22Rv1 (cell line): ENCODE data around the gene SNRNP70.
A peak's percentile ranks its signal among the peaks of the same experiment; 100 is the strongest.

Experiments
- H3K27ac ChIP-seq: fragments of 450-650 bp; 2 replicates; pipeline ENCODE4 v1.5.1; 2017
- CTCF ChIP-seq: fragments of 450-650 bp; IDR thresholded peaks from 2 replicates; pipeline ENCODE4 v1.5.1; 2017; ENCODE audit warnings: mild to moderate bottlenecking
- ZFX ChIP-seq: fragments of 450-650 bp; IDR thresholded peaks from 2 replicates; pipeline ENCODE4 v1.6.1; 2017; ENCODE audit warnings: antibody characterized with exemption, borderline replicate concordance

The SNRNP70 gene

GRCh38 chr19:49132974-49133609 is 47.8 kb downstream of the SNRNP70 start:
- H3K27ac ChIP-seq = peak overlapping the region; percentile 84
- TF ChIP-seq ZFX (no peak), CTCF (no peak)

GRCh38 chr19:49133621-49134454 is 48.6 kb downstream of the SNRNP70 start:
- TF ChIP-seq CTCF (no peak), ZFX (no peak)
- H3K27ac ChIP-seq = peak overlapping the region; percentile 84

GRCh38 chr19:49135686-49136085 is 50.4 kb downstream of the SNRNP70 start:
- H3K27ac ChIP-seq = peak overlapping the region; percentile 84
- TF ChIP-seq CTCF = no peak
- TF ChIP-seq ZFX = no peak

- peak overlapping the region; percentile 84 for H3K27ac ChIP-seq
- no peak for TF ChIP-seq ZFX
- TF ChIP-seq CTCF = no peak
These were observed 51.5 kb downstream of the SNRNP70 start for GRCh38 chr19:49136771-49137171.

- no peak for TF ChIP-seq CTCF
- TF ChIP-seq ZFX = no peak
- H3K27ac ChIP-seq = peak overlapping the region; percentile 100
These were observed 55.7 kb downstream of the SNRNP70 start for GRCh38 chr19:49140951-49141350.

- H3K27ac ChIP-seq = peak overlapping the region; percentile 100
- TF ChIP-seq ZFX (no peak), CTCF (no peak)
These were observed 56.1 kb downstream of the SNRNP70 start for GRCh38 chr19:49141352-49141751.

GRCh38 chr19:49142866-49143335 is 57.6 kb downstream of the SNRNP70 start:
- H3K27ac ChIP-seq = peak overlapping the region; percentile 100
- TF ChIP-seq ZFX (no peak), CTCF (no peak)
